ENCODE measurements around the gene WDR86. TPM values are rescaled to one million over a fixed set of nuclear protein-coding genes. Genes with fewer than 3 reads are reported as not detected.

Gene WDR86
- total and polyA plus RNA-seq, 2 experiments from 2014 or later, result not detected

- in situ Hi-C loops (cut with MboI), result loop anchor here (25.0 kb wide), 1 partner anchor 401 kb away; no protein-coding TSS in a partner anchor
- Histone ChIP-seq H3F3A (ENCODE audit: insufficient read depth) (peaks cover 12% of the 10 kb centered on the region), H3K9ac (no peak overlapping the region), H4K20me1 (ENCODE audit: insufficient read depth) (no peaks in the 10 kb centered on the region), H3K4me1 (ENCODE audit: insufficient read depth) (peaks cover 11% of the 10 kb centered on the region), H3K4me3 (no peak overlapping the region), H3K27me3 (replicated peaks; ENCODE audit: insufficient read depth) (no peaks in the 10 kb centered on the region), H3K9me2 (ENCODE audit: insufficient read depth) (no peaks in the 10 kb centered on the region), H3K27ac (no peak overlapping the region), H3K9me3 (ENCODE audit: low read depth) (no peaks in the 10 kb centered on the region), H3K36me3 (ENCODE audit: low read depth) (peaks cover 34% of the 10 kb centered on the region), H2AFZ (no peak overlapping the region), H3K4me2 (ENCODE audit: unreplicated experiment) (no peak overlapping the region), H3K79me2 (ENCODE audit: insufficient read depth) (no peaks in the 10 kb centered on the region)
- WGBS, 2 experiments (ENCODE audit: low coverage in 1 of 2, low lambda C conversion rate in 2 of 2, missing lambda C conversion rate in 2 of 2), result 87 to 89% methylated on average over 3 of the region's 3 CpGs
- no peak for DNase-seq
- no peak for TF ChIP-seq EZH2phosphoT487 (IDR thresholded peaks at IDR 0.05; ENCODE audit: insufficient read depth, low read depth)
- TF ChIP-seq EZH2 (IDR thresholded peaks at IDR 0.05; ENCODE audit: insufficient read depth, poor library complexity, severe bottlenecking), result no peak
These were observed 48.5 kb downstream of the WDR86 start for GRCh38 chr7:151361193-151361959.

- in situ Hi-C loops (cut with MboI), result loop anchor here (5.0 to 25.0 kb wide), 2 partner anchors 35 to 410 kb away; no protein-coding TSS in a partner anchor
These were observed 57.3 kb downstream of the WDR86 start for GRCh38 chr7:151352512-151352911.

GRCh38 chr7:151351967-151352366 is 57.9 kb downstream of the WDR86 start:
- Histone ChIP-seq H4K20me1 (ENCODE audit: insufficient read depth) (no peaks in the 10 kb centered on the region), H3K9me3 (ENCODE audit: low read depth) (no peaks in the 10 kb centered on the region), H3K9me2 (ENCODE audit: insufficient read depth) (no peaks in the 10 kb centered on the region), H2AFZ (no peak overlapping the region), H3K4me2 (ENCODE audit: unreplicated experiment) (no peak overlapping the region), H3K4me3 (no peak overlapping the region), H3K27ac (no peak overlapping the region), H3K36me3 (ENCODE audit: low read depth) (peaks cover 40% of the 10 kb centered on the region), H3K79me2 (ENCODE audit: insufficient read depth) (peaks cover 8% of the 10 kb centered on the region; the same call in 1 of the 2 replicates), H3F3A (ENCODE audit: insufficient read depth) (peaks cover 11% of the 10 kb centered on the region), H3K4me1 (ENCODE audit: insufficient read depth) (no peaks in the 10 kb centered on the region), H3K9ac (no peak overlapping the region), H3K27me3 (replicated peaks; ENCODE audit: insufficient read depth) (no peaks in the 10 kb centered on the region)
- WGBS, 2 experiments (ENCODE audit: low coverage in 1 of 2, low lambda C conversion rate in 2 of 2, missing lambda C conversion rate in 2 of 2), result 94 to 97% methylated on average over 6 of the region's 6 CpGs
- DNase-seq, result no peak
- in situ Hi-C loops (cut with MboI), result loop anchor here (5.0 to 25.0 kb wide), 2 partner anchors 35 to 410 kb away; no protein-coding TSS in a partner anchor
- TF ChIP-seq EZH2phosphoT487 (IDR thresholded peaks at IDR 0.05; ENCODE audit: insufficient read depth, low read depth) (no peak), EZH2 (IDR thresholded peaks at IDR 0.05; ENCODE audit: insufficient read depth, poor library complexity, severe bottlenecking) (no peak)

More at GRCh38 chr7:151352512-151352911, 57.3 kb downstream of the WDR86 start:
- no peak for DNase-seq
- H3F3A ChIP-seq (ENCODE audit: insufficient read depth), result peaks cover 11% of the 10 kb centered on the region
- H3K9me2 ChIP-seq (ENCODE audit: insufficient read depth), result no peaks in the 10 kb centered on the region
- TF ChIP-seq EZH2 (IDR thresholded peaks at IDR 0.05; ENCODE audit: insufficient read depth, poor library complexity, severe bottlenecking) (no peak), EZH2phosphoT487 (IDR thresholded peaks at IDR 0.05; ENCODE audit: insufficient read depth, low read depth) (no peak)
- no peak overlapping the region for H3K9ac ChIP-seq
- H2AFZ ChIP-seq, result no peak overlapping the region
- 82 to 88% methylated on average over 5 of the region's 5 CpGs for WGBS, 2 experiments (ENCODE audit: low coverage in 1 of 2, low lambda C conversion rate in 2 of 2, missing lambda C conversion rate in 2 of 2)
- H3K4me3 ChIP-seq, result no peak overlapping the region
- no peaks in the 10 kb centered on the region for H3K9me3 ChIP-seq (ENCODE audit: low read depth)
- no peaks in the 10 kb centered on the region for H4K20me1 ChIP-seq (ENCODE audit: insufficient read depth)
- no peak overlapping the region for H3K4me2 ChIP-seq (ENCODE audit: unreplicated experiment)
- peaks cover 8% of the 10 kb centered on the region; the same call in 1 of the 2 replicates for H3K79me2 ChIP-seq (ENCODE audit: insufficient read depth)
- H3K4me1 ChIP-seq (ENCODE audit: insufficient read depth), result no peaks in the 10 kb centered on the region
- peaks cover 40% of the 10 kb centered on the region for H3K36me3 ChIP-seq (ENCODE audit: low read depth)
- H3K27ac ChIP-seq, result no peak overlapping the region
- H3K27me3 ChIP-seq (replicated peaks; ENCODE audit: insufficient read depth), result no peaks in the 10 kb centered on the region

GRCh38 chr7:151351027-151351426 is 58.8 kb downstream of the WDR86 start:
- 59 to 65% methylated on average over 8 of the region's 8 CpGs for WGBS, 2 experiments (ENCODE audit: low coverage in 1 of 2, low lambda C conversion rate in 2 of 2, missing lambda C conversion rate in 2 of 2)
- H3K4me1 ChIP-seq (ENCODE audit: insufficient read depth), result peaks cover 3% of the 10 kb centered on the region
- peaks cover 38% of the 10 kb centered on the region for H3K36me3 ChIP-seq (ENCODE audit: low read depth)
- H2AFZ ChIP-seq, result no peak overlapping the region
- no peaks in the 10 kb centered on the region for H3K9me2 ChIP-seq (ENCODE audit: insufficient read depth)
- H3K4me2 ChIP-seq (ENCODE audit: unreplicated experiment), result no peak overlapping the region
- H3K79me2 ChIP-seq (ENCODE audit: insufficient read depth), result peaks cover 8% of the 10 kb centered on the region; the same call in 1 of the 2 replicates
- H4K20me1 ChIP-seq (ENCODE audit: insufficient read depth), result no peaks in the 10 kb centered on the region
- H3F3A ChIP-seq (ENCODE audit: insufficient read depth), result peaks cover 14% of the 10 kb centered on the region
- DNase-seq, result no peak
- H3K27ac ChIP-seq, result no peak overlapping the region
- TF ChIP-seq EZH2 (IDR thresholded peaks at IDR 0.05; ENCODE audit: insufficient read depth, poor library complexity, severe bottlenecking), result no peak
- TF ChIP-seq EZH2phosphoT487 (IDR thresholded peaks at IDR 0.05; ENCODE audit: insufficient read depth, low read depth), result no peak
- no peaks in the 10 kb centered on the region for H3K27me3 ChIP-seq (replicated peaks; ENCODE audit: insufficient read depth)
- no peaks in the 10 kb centered on the region for H3K9me3 ChIP-seq (ENCODE audit: low read depth)
- H3K9ac ChIP-seq, result no peak overlapping the region
- in situ Hi-C loops (cut with MboI), result loop anchor here (5.0 to 25.0 kb wide), 2 partner anchors 34 to 411 kb away; no protein-coding TSS in a partner anchor
- no peak overlapping the region for H3K4me3 ChIP-seq
